Activated CD8-positive, alpha-beta memory T cell treated with anti-CD3 and anti-CD28 coated beads, Interleukin-2, amount 50 U/mL, for 48 hours (primary cell): Measurements from ENCODE around the gene METRNL.
"Not testable (repeated sequence)": the region's sequence is repeated elsewhere in the genome, so short reads cannot be mapped to it uniquely, and the experiment has no call there.

Experiments used
- DNase-seq: peaks from one replicate; pipeline ENCODE4 v3.0.0-alpha.2; 2020

The METRNL gene

GRCh38 chr17:83053021-83053681 is 26.3 kb upstream of the METRNL start:
- DNase-seq = peak; percentile 55

- DNase-seq = peak; percentile 59
Measured at GRCh38 chr17:83053739-83054451, 25.5 kb upstream of the METRNL start.

GRCh38 chr17:83054518-83055125 is 24.8 kb upstream of the METRNL start:
- DNase-seq = peak; percentile 55

- DNase-seq = not testable (repeated sequence)
Measured at GRCh38 chr17:83055176-83055575, 24.2 kb upstream of the METRNL start.

GRCh38 chr17:83055911-83056582 is 23.4 kb upstream of the METRNL start:
- peak; percentile 48 for DNase-seq

- peak; percentile 46 for DNase-seq
Measured at GRCh38 chr17:83056583-83057396, 22.6 kb upstream of the METRNL start.

GRCh38 chr17:83057397-83057761 is 22.0 kb upstream of the METRNL start:
- no peak for DNase-seq

GRCh38 chr17:83057793-83058265 is 21.6 kb upstream of the METRNL start:
- peak; percentile 36 for DNase-seq

- DNase-seq = peak; percentile 28
Measured at GRCh38 chr17:83058266-83058798, 21.1 kb upstream of the METRNL start.

- peak; percentile 33 for DNase-seq
Measured at GRCh38 chr17:83061586-83061985, 17.8 kb upstream of the METRNL start.

- DNase-seq = peak; percentile 46
Measured at GRCh38 chr17:83062011-83062817, 17.2 kb upstream of the METRNL start.

GRCh38 chr17:83062818-83063671 is 16.4 kb upstream of the METRNL start:
- peak; percentile 42 for DNase-seq

GRCh38 chr17:83064021-83064731 is 15.2 kb upstream of the METRNL start:
- DNase-seq = peak; percentile 33

GRCh38 chr17:83064732-83065659 is 14.4 kb upstream of the METRNL start:
- peak; percentile 42 for DNase-seq

- peak; percentile 41 for DNase-seq
Measured at GRCh38 chr17:83065660-83066542, 13.5 kb upstream of the METRNL start.

- DNase-seq = not testable (repeated sequence)
Measured at GRCh38 chr17:83066543-83066890, 12.9 kb upstream of the METRNL start.

- no peak for DNase-seq
Measured at GRCh38 chr17:83067071-83067717, 12.2 kb upstream of the METRNL start.
